ENCODE results near the gene ZDHHC7.
A peak's percentile ranks its signal among the peaks of the same experiment; 100 is the strongest.

Gene ZDHHC7

DNA sequence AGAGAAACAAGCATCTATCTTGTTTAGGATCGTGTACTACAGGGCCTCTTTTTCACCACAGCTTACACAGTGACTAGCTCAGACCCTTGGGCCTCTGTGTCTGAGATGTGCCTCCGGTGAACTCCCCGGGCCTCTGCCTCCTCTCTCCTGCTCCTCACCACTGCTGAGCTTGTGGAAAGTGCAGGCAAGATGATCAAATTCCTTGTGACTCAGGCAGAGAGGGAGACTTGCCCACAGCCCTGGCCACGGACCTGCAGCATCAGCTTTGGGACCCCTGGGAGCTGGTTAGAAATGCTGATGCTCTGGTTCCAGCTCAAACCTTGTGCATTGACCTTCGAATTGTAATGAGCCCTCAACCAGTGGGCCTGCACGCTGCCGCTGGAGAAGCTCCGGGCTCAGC, 79.8 kb downstream of the ZDHHC7 start (continued):
- TF ChIP-seq ZNF792 (tag by site-specific recombination; IDR thresholded peaks at IDR 0.05): no peak
- TF ChIP-seq MZF1 (tag by site-specific recombination; IDR thresholded peaks at IDR 0.05; ENCODE audit: borderline replicate concordance): no peak
- TF ChIP-seq, protein P1, sequence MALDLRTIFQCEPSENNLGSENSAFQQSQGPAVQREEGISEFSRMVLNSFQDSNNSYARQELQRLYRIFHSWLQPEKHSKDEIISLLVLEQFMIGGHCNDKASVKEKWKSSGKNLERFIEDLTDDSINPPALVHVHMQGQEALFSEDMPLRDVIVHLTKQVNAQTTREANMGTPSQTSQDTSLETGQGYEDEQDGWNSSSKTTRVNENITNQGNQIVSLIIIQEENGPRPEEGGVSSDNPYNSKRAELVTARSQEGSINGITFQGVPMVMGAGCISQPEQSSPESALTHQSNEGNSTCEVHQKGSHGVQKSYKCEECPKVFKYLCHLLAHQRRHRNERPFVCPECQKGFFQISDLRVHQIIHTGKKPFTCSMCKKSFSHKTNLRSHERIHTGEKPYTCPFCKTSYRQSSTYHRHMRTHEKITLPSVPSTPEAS (tag by site-specific recombination; IDR thresholded peaks at IDR 0.05): no peak
- no peak for TF ChIP-seq ZNF529 (tag by site-specific recombination; IDR thresholded peaks at IDR 0.05; ENCODE audit: insufficient replicate concordance)
- TF ChIP-seq ZNF423 (tag by site-specific recombination; IDR thresholded peaks at IDR 0.05): no peak

DNA sequence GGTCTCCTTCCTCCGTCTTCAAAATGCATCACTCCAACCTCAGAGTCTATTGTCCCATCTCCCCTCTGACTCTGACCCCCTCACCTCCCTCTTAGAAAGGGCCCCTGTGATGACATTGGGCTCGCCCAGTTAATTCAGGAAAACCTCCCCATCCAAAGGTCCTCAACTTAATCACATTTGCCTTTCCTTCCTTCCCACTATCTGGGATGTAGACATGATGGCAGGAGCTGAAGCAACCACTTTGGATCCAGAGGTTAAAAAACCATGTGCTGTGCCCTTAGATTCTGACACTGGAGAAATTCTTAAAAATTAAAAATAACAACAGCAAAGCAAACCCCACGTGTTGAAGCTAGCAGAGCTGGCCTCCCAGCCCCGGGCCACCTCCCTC, 80.2 kb downstream of the ZDHHC7 start:
- ChIA-PET CTCF (interaction anchor here (0.7 to 2.8 kb wide), 6 partner anchors 21 to 177 kb away, joined by 3 to 15 read pairs (median 4); no protein-coding TSS in a partner anchor), POLR2A (no interaction called here)
- no peaks in the 10 kb centered on the region; the same call in 1 of the 2 replicates for H3K4me1 ChIP-seq (ENCODE audit: control insufficient read depth, insufficient read depth, low read length)
- H3K36me3 ChIP-seq (ENCODE audit: control insufficient read depth in 2 of 2, insufficient read depth in 1 of 2, low read length in 2 of 2): no peaks in the 10 kb centered on the region
- H3K4me3 ChIP-seq (ENCODE audit: low read depth, low read length): no peak overlapping the region
- no peaks in the 10 kb centered on the region for H3K9me3 ChIP-seq (ENCODE audit: control insufficient read depth, insufficient read depth, low read depth, low read length)
- H3K27ac ChIP-seq (ENCODE audit: extremely low read depth, low read depth, low read length): no peak overlapping the region
- TF ChIP-seq ZNF549 (tag by site-specific recombination; IDR thresholded peaks at IDR 0.05): no peak
- TF ChIP-seq ZNF19 (tag by site-specific recombination; IDR thresholded peaks at IDR 0.05; ENCODE audit: low read depth): no peak
- TF ChIP-seq GLI2 (tag by site-specific recombination; IDR thresholded peaks at IDR 0.05; ENCODE audit: borderline replicate concordance, low read depth): no peak
- TF ChIP-seq ZNF239 (tag by site-specific recombination; IDR thresholded peaks at IDR 0.05): no peak
- TF ChIP-seq, protein P2, sequence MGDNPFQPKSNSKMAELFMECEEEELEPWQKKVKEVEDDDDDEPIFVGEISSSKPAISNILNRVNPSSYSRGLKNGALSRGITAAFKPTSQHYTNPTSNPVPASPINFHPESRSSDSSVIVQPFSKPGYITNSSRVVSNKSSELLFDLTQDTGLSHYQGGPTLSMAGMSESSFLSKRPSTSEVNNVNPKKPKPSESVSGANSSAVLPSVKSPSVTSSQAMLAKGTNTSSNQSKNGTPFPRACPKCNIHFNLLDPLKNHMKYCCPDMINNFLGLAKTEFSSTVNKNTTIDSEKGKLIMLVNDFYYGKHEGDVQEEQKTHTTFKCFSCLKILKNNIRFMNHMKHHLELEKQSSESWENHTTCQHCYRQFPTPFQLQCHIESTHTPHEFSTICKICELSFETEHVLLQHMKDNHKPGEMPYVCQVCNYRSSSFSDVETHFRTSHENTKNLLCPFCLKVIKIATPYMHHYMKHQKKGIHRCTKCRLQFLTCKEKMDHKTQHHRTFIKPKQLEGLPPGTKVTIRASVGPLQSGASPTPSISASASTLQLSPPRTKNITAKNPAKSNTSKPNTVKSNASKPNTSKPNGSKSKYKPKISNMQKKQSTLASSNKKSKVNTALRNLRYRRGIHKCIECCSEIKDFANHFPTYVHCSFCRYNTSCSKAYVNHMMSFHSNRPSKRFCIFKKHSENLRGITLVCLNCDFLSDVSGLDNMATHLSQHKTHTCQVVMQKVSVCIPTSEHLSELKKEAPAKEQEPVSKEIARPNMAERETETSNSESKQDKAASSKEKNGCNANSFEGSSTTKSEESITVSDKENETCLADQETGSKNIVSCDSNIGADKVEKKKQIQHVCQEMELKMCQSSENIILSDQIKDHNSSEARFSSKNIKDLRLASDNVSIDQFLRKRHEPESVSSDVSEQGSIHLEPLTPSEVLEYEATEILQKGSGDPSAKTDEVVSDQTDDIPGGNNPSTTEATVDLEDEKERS (tag by site-specific recombination; IDR thresholded peaks at IDR 0.05): peak; percentile 78; the same call in 1 of the 2 replicates
- no peak for TF ChIP-seq ZXDB (tag by site-specific recombination; IDR thresholded peaks at IDR 0.05)
- TF ChIP-seq, protein P3, sequence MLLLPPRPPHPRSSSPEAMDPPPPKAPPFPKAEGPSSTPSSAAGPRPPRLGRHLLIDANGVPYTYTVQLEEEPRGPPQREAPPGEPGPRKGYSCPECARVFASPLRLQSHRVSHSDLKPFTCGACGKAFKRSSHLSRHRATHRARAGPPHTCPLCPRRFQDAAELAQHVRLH (tag by site-specific recombination; IDR thresholded peaks at IDR 0.05): peak; percentile 90
- TF ChIP-seq KLF7 (tag by site-specific recombination; IDR thresholded peaks at IDR 0.05; ENCODE audit: borderline replicate concordance): no peak
- TF ChIP-seq SETDB1 (IDR thresholded peaks at IDR 0.05; ENCODE audit: insufficient read length, low read length): peak; percentile 34

DNA sequence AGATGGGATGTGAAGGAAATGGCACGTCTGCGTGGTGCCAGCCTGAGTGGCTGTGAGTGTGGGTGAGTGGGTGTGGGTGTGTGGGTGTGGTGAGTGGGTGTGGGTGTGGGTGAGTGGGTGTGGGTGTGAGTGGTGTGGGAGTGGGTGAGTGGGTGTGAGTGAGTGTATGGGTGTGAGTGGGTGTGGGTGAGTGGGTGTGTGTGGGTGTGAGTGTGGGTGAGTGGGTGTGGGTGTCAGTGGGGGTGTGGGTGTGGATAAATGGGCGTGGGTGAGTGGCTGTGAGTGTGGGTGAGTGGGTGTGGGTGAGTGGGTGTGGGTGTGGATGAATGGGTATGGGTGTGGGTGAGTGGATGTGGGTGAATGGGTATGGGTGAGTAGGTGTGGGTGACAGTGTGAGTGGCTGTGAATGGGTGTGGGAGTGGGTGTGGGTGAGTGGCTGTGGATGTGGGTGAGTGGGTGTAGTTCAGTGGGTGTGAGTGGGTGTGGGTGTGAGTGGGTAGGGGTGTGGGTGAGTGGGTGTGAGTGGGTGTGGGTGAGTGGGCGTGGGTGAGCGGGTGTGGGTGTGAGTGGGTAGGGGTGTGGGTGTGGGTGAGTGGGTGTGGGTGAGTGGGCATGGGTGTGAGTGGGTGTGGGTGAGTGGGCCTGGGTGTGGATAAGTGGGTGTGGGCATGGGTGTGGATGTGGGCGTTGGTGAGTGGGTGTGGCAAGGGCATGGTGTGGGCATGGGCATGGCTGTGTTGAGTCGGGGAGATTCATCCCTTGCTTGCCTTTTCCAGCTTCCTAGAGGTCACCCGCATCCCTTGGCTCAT, 80.8 kb downstream of the ZDHHC7 start:
- Histone ChIP-seq H3K4me1 (ENCODE audit: control insufficient read depth, insufficient read depth, low read length) (no peaks in the 10 kb centered on the region; the same call in 1 of the 2 replicates), H3K27ac (ENCODE audit: extremely low read depth, low read depth, low read length) (no peak overlapping the region), H3K4me3 (ENCODE audit: low read depth, low read length) (no peak overlapping the region), H3K9me3 (ENCODE audit: control insufficient read depth, insufficient read depth, low read depth, low read length) (no peaks in the 10 kb centered on the region), H3K36me3 (ENCODE audit: control insufficient read depth in 2 of 2, insufficient read depth in 1 of 2, low read length in 2 of 2) (no peaks in the 10 kb centered on the region)
- CTCF ChIA-PET: interaction anchor here (1.2 to 2.8 kb wide), 3 partner anchors 22 to 177 kb away, joined by 3 to 15 read pairs (median 8); no protein-coding TSS in a partner anchor
- POLR2A ChIA-PET: no interaction called here
- TF ChIP-seq, protein P4, sequence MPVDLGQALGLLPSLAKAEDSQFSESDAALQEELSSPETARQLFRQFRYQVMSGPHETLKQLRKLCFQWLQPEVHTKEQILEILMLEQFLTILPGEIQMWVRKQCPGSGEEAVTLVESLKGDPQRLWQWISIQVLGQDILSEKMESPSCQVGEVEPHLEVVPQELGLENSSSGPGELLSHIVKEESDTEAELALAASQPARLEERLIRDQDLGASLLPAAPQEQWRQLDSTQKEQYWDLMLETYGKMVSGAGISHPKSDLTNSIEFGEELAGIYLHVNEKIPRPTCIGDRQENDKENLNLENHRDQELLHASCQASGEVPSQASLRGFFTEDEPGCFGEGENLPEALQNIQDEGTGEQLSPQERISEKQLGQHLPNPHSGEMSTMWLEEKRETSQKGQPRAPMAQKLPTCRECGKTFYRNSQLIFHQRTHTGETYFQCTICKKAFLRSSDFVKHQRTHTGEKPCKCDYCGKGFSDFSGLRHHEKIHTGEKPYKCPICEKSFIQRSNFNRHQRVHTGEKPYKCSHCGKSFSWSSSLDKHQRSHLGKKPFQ (tag by site-specific recombination; IDR thresholded peaks at IDR 0.05): peak; percentile 48; the same call in 1 of the 2 replicates
- peak; percentile 98 for TF ChIP-seq KLF8 (tag by site-specific recombination; IDR thresholded peaks at IDR 0.05)
- no peak for TF ChIP-seq KLF16 (tag by site-specific recombination; IDR thresholded peaks at IDR 0.05)
- peak; percentile 99 for TF ChIP-seq KLF1 (tag by site-specific recombination; IDR thresholded peaks at IDR 0.05)
- TF ChIP-seq, protein P5, sequence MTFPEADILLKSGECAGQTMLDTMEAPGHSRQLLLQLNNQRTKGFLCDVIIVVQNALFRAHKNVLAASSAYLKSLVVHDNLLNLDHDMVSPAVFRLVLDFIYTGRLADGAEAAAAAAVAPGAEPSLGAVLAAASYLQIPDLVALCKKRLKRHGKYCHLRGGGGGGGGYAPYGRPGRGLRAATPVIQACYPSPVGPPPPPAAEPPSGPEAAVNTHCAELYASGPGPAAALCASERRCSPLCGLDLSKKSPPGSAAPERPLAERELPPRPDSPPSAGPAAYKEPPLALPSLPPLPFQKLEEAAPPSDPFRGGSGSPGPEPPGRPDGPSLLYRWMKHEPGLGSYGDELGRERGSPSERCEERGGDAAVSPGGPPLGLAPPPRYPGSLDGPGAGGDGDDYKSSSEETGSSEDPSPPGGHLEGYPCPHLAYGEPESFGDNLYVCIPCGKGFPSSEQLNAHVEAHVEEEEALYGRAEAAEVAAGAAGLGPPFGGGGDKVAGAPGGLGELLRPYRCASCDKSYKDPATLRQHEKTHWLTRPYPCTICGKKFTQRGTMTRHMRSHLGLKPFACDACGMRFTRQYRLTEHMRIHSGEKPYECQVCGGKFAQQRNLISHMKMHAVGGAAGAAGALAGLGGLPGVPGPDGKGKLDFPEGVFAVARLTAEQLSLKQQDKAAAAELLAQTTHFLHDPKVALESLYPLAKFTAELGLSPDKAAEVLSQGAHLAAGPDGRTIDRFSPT (tag by site-specific recombination; IDR thresholded peaks at IDR 0.05): peak; percentile 66
- TF ChIP-seq SCRT2 (tag by site-specific recombination; IDR thresholded peaks at IDR 0.05): no peak
- TF ChIP-seq, protein P6, sequence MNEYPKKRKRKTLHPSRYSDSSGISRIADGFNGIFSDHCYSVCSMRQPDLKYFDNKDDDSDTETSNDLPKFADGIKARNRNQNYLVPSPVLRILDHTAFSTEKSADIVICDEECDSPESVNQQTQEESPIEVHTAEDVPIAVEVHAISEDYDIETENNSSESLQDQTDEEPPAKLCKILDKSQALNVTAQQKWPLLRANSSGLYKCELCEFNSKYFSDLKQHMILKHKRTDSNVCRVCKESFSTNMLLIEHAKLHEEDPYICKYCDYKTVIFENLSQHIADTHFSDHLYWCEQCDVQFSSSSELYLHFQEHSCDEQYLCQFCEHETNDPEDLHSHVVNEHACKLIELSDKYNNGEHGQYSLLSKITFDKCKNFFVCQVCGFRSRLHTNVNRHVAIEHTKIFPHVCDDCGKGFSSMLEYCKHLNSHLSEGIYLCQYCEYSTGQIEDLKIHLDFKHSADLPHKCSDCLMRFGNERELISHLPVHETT (tag by site-specific recombination; IDR thresholded peaks at IDR 0.05): no peak
- peak; percentile 99 for TF ChIP-seq ZFHX2 (tag by site-specific recombination; conservative IDR thresholded peaks at IDR 0.05)

Data from HEK293 (cell line).